HG03439 (cell line): ENCODE results near the gene ITPR2.

ENCODE experiments used
- ATAC-seq: cut with Tn5 transposase; IDR thresholded peaks from one replicate; pipeline ENCODE4 v1.9.1; 2021; ENCODE audit warnings: mild to moderate bottlenecking, moderate library complexity; ENCODE audit not compliant: unreplicated experiment

Gene ITPR2

GRCh38 chr12:26580619-26581018 lies 252.4 kb downstream of the ITPR2 start:
- ATAC-seq = no peak

- ATAC-seq = no peak
These were observed 256.7 kb downstream of the ITPR2 start for GRCh38 chr12:26576266-26576665.

- no peak for ATAC-seq
These were observed 259.6 kb downstream of the ITPR2 start for GRCh38 chr12:26573225-26573909.

GRCh38 chr12:26572137-26572536 lies 260.9 kb downstream of the ITPR2 start:
- ATAC-seq = no peak

GRCh38 chr12:26571560-26571959 lies 261.4 kb downstream of the ITPR2 start:
- ATAC-seq = no peak

- no peak for ATAC-seq
These were observed 265.9 kb downstream of the ITPR2 start for GRCh38 chr12:26567126-26567525.

GRCh38 chr12:26566675-26567074 lies 266.3 kb downstream of the ITPR2 start:
- ATAC-seq = no peak

- no peak for ATAC-seq
These were observed 266.8 kb downstream of the ITPR2 start for GRCh38 chr12:26566186-26566585.

GRCh38 chr12:26564391-26564790 lies 268.6 kb downstream of the ITPR2 start:
- ATAC-seq = no peak

GRCh38 chr12:26563552-26563951 lies 269.4 kb downstream of the ITPR2 start:
- ATAC-seq = no peak

GRCh38 chr12:26557326-26557725 lies 275.7 kb downstream of the ITPR2 start:
- ATAC-seq = no peak

- ATAC-seq = no peak
These were observed 276.1 kb downstream of the ITPR2 start for GRCh38 chr12:26556916-26557315.

GRCh38 chr12:26555139-26555538 lies 277.9 kb downstream of the ITPR2 start:
- no peak for ATAC-seq

GRCh38 chr12:26554332-26554731 lies 278.7 kb downstream of the ITPR2 start:
- ATAC-seq = peak; percentile 52

- no peak for ATAC-seq
These were observed 281.6 kb downstream of the ITPR2 start for GRCh38 chr12:26551385-26551784.

GRCh38 chr12:26548227-26548626 lies 284.8 kb downstream of the ITPR2 start:
- no peak for ATAC-seq

- no peak for ATAC-seq
These were observed 286.3 kb downstream of the ITPR2 start for GRCh38 chr12:26546535-26547314.

- ATAC-seq = no peak
These were observed 293.9 kb downstream of the ITPR2 start for GRCh38 chr12:26539131-26539530.

- ATAC-seq = no peak
These were observed 295.3 kb downstream of the ITPR2 start for GRCh38 chr12:26537651-26538050.

- no peak for ATAC-seq
These were observed 295.9 kb downstream of the ITPR2 start for GRCh38 chr12:26537126-26537525.

GRCh38 chr12:26535826-26536225 lies 297.2 kb downstream of the ITPR2 start:
- ATAC-seq = no peak

GRCh38 chr12:26534071-26534470 lies 298.9 kb downstream of the ITPR2 start:
- no peak for ATAC-seq
